Right kidney (tissue), 1 donor: ENCODE measurements around the gene HOXD11.

Experiments used
- DNase-seq: peaks from one replicate; pipeline ENCODE4 v3.0.0-alpha.2; 2016

Gene HOXD11

GRCh38 chr2:176130957-176131847, 24.1 kb downstream of the HOXD11 start:
- DNase-seq = no peak

- no peak for DNase-seq
Observed at GRCh38 chr2:176131848-176132158, 24.7 kb downstream of the HOXD11 start.

- no peak for DNase-seq
Observed at GRCh38 chr2:176132205-176133171, 25.4 kb downstream of the HOXD11 start.

GRCh38 chr2:176133389-176133788, 26.3 kb downstream of the HOXD11 start:
- no peak for DNase-seq

GRCh38 chr2:176134035-176134434, 27.0 kb downstream of the HOXD11 start:
- DNase-seq = no peak

GRCh38 chr2:176135035-176135440, 28.0 kb downstream of the HOXD11 start:
- peak; percentile 74 for DNase-seq

GRCh38 chr2:176136374-176137251, 29.5 kb downstream of the HOXD11 start:
- peak; percentile 95 for DNase-seq

GRCh38 chr2:176137252-176137580, 30.1 kb downstream of the HOXD11 start:
- no peak for DNase-seq

GRCh38 chr2:176137906-176138305, 30.8 kb downstream of the HOXD11 start:
- peak; percentile 72 for DNase-seq

GRCh38 chr2:176138526-176138922, 31.4 kb downstream of the HOXD11 start:
- peak; percentile 74 for DNase-seq

- DNase-seq = no peak
Observed at GRCh38 chr2:176138923-176139660, 32.0 kb downstream of the HOXD11 start.

GRCh38 chr2:176139661-176140512, 32.8 kb downstream of the HOXD11 start:
- no peak for DNase-seq

- DNase-seq = peak; percentile 98
Observed at GRCh38 chr2:176140513-176141317, 33.6 kb downstream of the HOXD11 start.

GRCh38 chr2:176142281-176142680, 35.2 kb downstream of the HOXD11 start:
- DNase-seq = no peak

- no peak for DNase-seq
Observed at GRCh38 chr2:176145085-176145969, 38.2 kb downstream of the HOXD11 start.

- DNase-seq = peak; percentile 50
Observed at GRCh38 chr2:176146101-176146500, 39.0 kb downstream of the HOXD11 start.

- peak; percentile 36 for DNase-seq
Observed at GRCh38 chr2:176146645-176147044, 39.6 kb downstream of the HOXD11 start.

GRCh38 chr2:176147210-176147799, 40.2 kb downstream of the HOXD11 start:
- DNase-seq = peak; percentile 59
